Activated naive CD4-positive, alpha-beta T cell treated with anti-CD3 and anti-CD28 coated beads, Interleukin-2, amount 50 U/mL, for 24 hours (primary cell): ENCODE measurements around the gene ZNF850.
A peak's percentile ranks its signal among the peaks of the same experiment; 100 is the strongest.
"Not testable (repeated sequence)": the region's sequence is repeated elsewhere in the genome, so short reads cannot be mapped to it uniquely, and the experiment has no call there.

Experiments
- H3K27ac Mint-ChIP-seq: one replicate; pipeline ENCODE4 v1.8.0; 2021; ENCODE audit warnings: mild to moderate bottlenecking, mixed read lengths
- H3K27me3 Mint-ChIP-seq: one replicate; pipeline ENCODE4 v1.8.0; 2021; ENCODE audit warnings: mixed read lengths
- H3K36me3 Mint-ChIP-seq: one replicate; pipeline ENCODE4 v1.8.0; 2021; ENCODE audit warnings: mixed read lengths
- H3K4me1 Mint-ChIP-seq: one replicate; pipeline ENCODE4 v1.8.0; 2021; ENCODE audit warnings: mixed read lengths
- H3K4me3 Mint-ChIP-seq: one replicate; pipeline ENCODE4 v1.8.0; 2021; ENCODE audit warnings: mild to moderate bottlenecking, mixed read lengths
- H3K9me3 Mint-ChIP-seq: one replicate; pipeline ENCODE4 v1.8.0; 2021; ENCODE audit warnings: mixed read lengths

Gene ZNF850

GRCh38 chr19:36772311-36773222 lies at the start of gene ZNF850:
Gene ZNF850 (minus strand): TSS chr19:36772807. CDS start chr19:36762606, 10,201 bp downstream.
- Mint-ChIP-seq H3K4me1 (peaks cover 25% of the 10 kb centered on the region), H3K36me3 (peaks cover 25% of the 10 kb centered on the region), H3K9me3 (peaks cover 6% of the 10 kb centered on the region), H3K4me3 (peak within 1 kb of the TSS; percentile 98), H3K27ac (peak within 1 kb of the TSS; percentile 97), H3K27me3 (no peaks in the 10 kb centered on the region)

GRCh38 chr19:36821758-36822157 lies 49.2 kb upstream of the ZNF850 start:
- Mint-ChIP-seq H3K9me3 (peaks cover 5% of the 10 kb centered on the region), H3K36me3 (peaks cover 73% of the 10 kb centered on the region), H3K4me3 (no peak overlapping the region), H3K27me3 (no peaks in the 10 kb centered on the region), H3K27ac (no peak overlapping the region), H3K4me1 (no peaks in the 10 kb centered on the region)

- no peak overlapping the region for H3K4me3 Mint-ChIP-seq
- no peak overlapping the region for H3K27ac Mint-ChIP-seq
- no peaks in the 10 kb centered on the region for H3K27me3 Mint-ChIP-seq
- peaks cover 61% of the 10 kb centered on the region for H3K36me3 Mint-ChIP-seq
- H3K4me1 Mint-ChIP-seq: no peaks in the 10 kb centered on the region
- H3K9me3 Mint-ChIP-seq: peaks cover 5% of the 10 kb centered on the region
Measured at GRCh38 chr19:36819130-36819630, 46.6 kb upstream of the ZNF850 start.

- no peak overlapping the region for H3K4me3 Mint-ChIP-seq
- H3K27me3 Mint-ChIP-seq: no peaks in the 10 kb centered on the region
- no peaks in the 10 kb centered on the region for H3K4me1 Mint-ChIP-seq
- peaks cover 27% of the 10 kb centered on the region for H3K9me3 Mint-ChIP-seq
- H3K27ac Mint-ChIP-seq: no peak overlapping the region
- H3K36me3 Mint-ChIP-seq: peaks cover 53% of the 10 kb centered on the region
Measured at GRCh38 chr19:36807029-36807428, 34.4 kb upstream of the ZNF850 start.

GRCh38 chr19:36805364-36805763 lies 32.8 kb upstream of the ZNF850 start:
- Mint-ChIP-seq H3K27me3 (no peaks in the 10 kb centered on the region), H3K9me3 (peaks cover 14% of the 10 kb centered on the region), H3K4me1 (no peaks in the 10 kb centered on the region), H3K27ac (no peak overlapping the region), H3K4me3 (no peak overlapping the region), H3K36me3 (peaks cover 47% of the 10 kb centered on the region)

- Mint-ChIP-seq H3K4me1 (peaks cover 16% of the 10 kb centered on the region), H3K4me3 (peak overlapping the region; percentile 97), H3K27me3 (no peaks in the 10 kb centered on the region), H3K9me3 (peaks cover 6% of the 10 kb centered on the region), H3K27ac (peak overlapping the region; percentile 96), H3K36me3 (peaks cover 30% of the 10 kb centered on the region)
Measured at GRCh38 chr19:36797786-36798108, 25.1 kb upstream of the ZNF850 start.

- H3K27ac Mint-ChIP-seq: no peak overlapping the region
- H3K36me3 Mint-ChIP-seq: peaks cover 35% of the 10 kb centered on the region
- H3K4me3 Mint-ChIP-seq: peak overlapping the region; percentile 97
- peaks cover 6% of the 10 kb centered on the region for H3K27me3 Mint-ChIP-seq
- H3K9me3 Mint-ChIP-seq: peaks cover 14% of the 10 kb centered on the region
- peaks cover 16% of the 10 kb centered on the region for H3K4me1 Mint-ChIP-seq
Measured at GRCh38 chr19:36796714-36796992, 24.0 kb upstream of the ZNF850 start.

- H3K36me3 Mint-ChIP-seq: peaks cover 20% of the 10 kb centered on the region
- H3K27ac Mint-ChIP-seq, H3K4me3 Mint-ChIP-seq, H3K27me3 Mint-ChIP-seq, H3K4me1 Mint-ChIP-seq: not testable (repeated sequence)
- H3K9me3 Mint-ChIP-seq: peaks cover 31% of the 10 kb centered on the region
Measured at GRCh38 chr19:36791420-36792141, 19.0 kb upstream of the ZNF850 start.

GRCh38 chr19:36775768-36776167 lies 3.2 kb upstream of the ZNF850 start:
- Mint-ChIP-seq H3K9me3 (peaks cover 6% of the 10 kb centered on the region), H3K36me3 (peaks cover 21% of the 10 kb centered on the region), H3K27ac (no peak overlapping the region), H3K4me3 (no peak overlapping the region), H3K27me3 (no peaks in the 10 kb centered on the region), H3K4me1 (peaks cover 24% of the 10 kb centered on the region)

- H3K4me1 Mint-ChIP-seq: peaks cover 25% of the 10 kb centered on the region
- peak overlapping the region; percentile 98 for H3K4me3 Mint-ChIP-seq
- peak overlapping the region; percentile 97 for H3K27ac Mint-ChIP-seq
- H3K27me3 Mint-ChIP-seq: no peaks in the 10 kb centered on the region
- H3K9me3 Mint-ChIP-seq: peaks cover 6% of the 10 kb centered on the region
- H3K36me3 Mint-ChIP-seq: peaks cover 27% of the 10 kb centered on the region
Measured at GRCh38 chr19:36773223-36773579, 594 bp upstream of the ZNF850 start.

- peaks cover 26% of the 10 kb centered on the region for H3K36me3 Mint-ChIP-seq
- peaks cover 25% of the 10 kb centered on the region for H3K4me1 Mint-ChIP-seq
- H3K27ac Mint-ChIP-seq: peak overlapping the region; percentile 97
- H3K9me3 Mint-ChIP-seq: peaks cover 6% of the 10 kb centered on the region
- peak overlapping the region; percentile 98 for H3K4me3 Mint-ChIP-seq
- H3K27me3 Mint-ChIP-seq: no peaks in the 10 kb centered on the region
Measured at GRCh38 chr19:36771261-36772231, 1.1 kb downstream of the ZNF850 start.

GRCh38 chr19:36750066-36750691 lies 22.4 kb downstream of the ZNF850 start:
- no peaks in the 10 kb centered on the region for H3K4me1 Mint-ChIP-seq
- H3K36me3 Mint-ChIP-seq: peaks cover 71% of the 10 kb centered on the region
- peaks cover 15% of the 10 kb centered on the region for H3K9me3 Mint-ChIP-seq
- H3K27me3 Mint-ChIP-seq: no peaks in the 10 kb centered on the region
- no peak overlapping the region for H3K4me3 Mint-ChIP-seq
- no peak overlapping the region for H3K27ac Mint-ChIP-seq

GRCh38 chr19:36749613-36750012 lies 23.0 kb downstream of the ZNF850 start:
- not testable (repeated sequence) for H3K27ac Mint-ChIP-seq, H3K4me3 Mint-ChIP-seq, H3K4me1 Mint-ChIP-seq, H3K27me3 Mint-ChIP-seq
- peaks cover 69% of the 10 kb centered on the region for H3K36me3 Mint-ChIP-seq
- H3K9me3 Mint-ChIP-seq: peaks cover 15% of the 10 kb centered on the region

GRCh38 chr19:36748431-36749275 lies 24.0 kb downstream of the ZNF850 start:
- H3K4me3 Mint-ChIP-seq: no peak overlapping the region
- H3K4me1 Mint-ChIP-seq: no peaks in the 10 kb centered on the region
- no peaks in the 10 kb centered on the region for H3K27me3 Mint-ChIP-seq
- H3K9me3 Mint-ChIP-seq: peaks cover 15% of the 10 kb centered on the region
- no peak overlapping the region for H3K27ac Mint-ChIP-seq
- peaks cover 63% of the 10 kb centered on the region for H3K36me3 Mint-ChIP-seq
